Astrocyte (in vitro differentiated cells and primary cell): Measurements from ENCODE around the gene RASA4B.

Source experiments
- CTCF ChIP-seq: IDR thresholded peaks from 2 replicates; pipeline ENCODE4 v1.5.1; 2011; ENCODE audit warnings: low read depth, mild to moderate bottlenecking, inconsistent platforms, low read length, moderate library complexity; ENCODE audit not compliant: insufficient read depth
- EZH2 ChIP-seq: IDR thresholded peaks from 2 replicates; pipeline ENCODE4 v1.6.1; 2012; ENCODE audit warnings: mild to moderate bottlenecking, low read length, inconsistent platforms; ENCODE audit not compliant: insufficient read depth

- TF ChIP-seq CTCF (no peak), EZH2 (no peak)
Measured at GRCh38 chr7:102467581-102468477, 49.7 kb downstream of the RASA4B start.
